HG03354 (cell line): ENCODE data around the gene FZD1.
"Not testable (repeated sequence)": the region's sequence is repeated elsewhere in the genome, so short reads cannot be mapped to it uniquely, and the experiment has no call there.

Experiments used
- ATAC-seq: cut with Tn5 transposase; IDR thresholded peaks from one replicate; pipeline ENCODE4 v1.9.1; 2021; ENCODE audit warnings: mild to moderate bottlenecking; ENCODE audit not compliant: unreplicated experiment, poor library complexity, severe bottlenecking

Gene FZD1

DNA sequence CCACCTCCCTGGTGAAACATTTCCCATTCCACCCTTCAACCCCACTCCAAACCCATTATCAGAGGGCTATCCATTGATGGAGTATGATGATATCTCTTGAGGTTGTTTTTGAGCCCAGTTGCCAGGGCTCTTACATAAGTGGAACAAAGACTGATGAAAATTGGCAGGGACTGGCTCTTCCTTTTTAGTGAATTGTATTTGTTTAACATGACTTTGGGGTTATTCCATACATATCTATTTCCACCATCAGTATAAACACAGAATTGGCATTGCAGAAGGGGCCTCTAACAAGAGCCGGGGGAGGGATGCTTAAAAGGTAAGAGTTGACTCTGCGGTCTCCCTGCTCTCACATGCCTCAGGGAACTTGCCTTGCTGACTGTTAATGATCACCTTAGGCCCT, 28.9 kb downstream of the FZD1 start:
- ATAC-seq = no peak

DNA sequence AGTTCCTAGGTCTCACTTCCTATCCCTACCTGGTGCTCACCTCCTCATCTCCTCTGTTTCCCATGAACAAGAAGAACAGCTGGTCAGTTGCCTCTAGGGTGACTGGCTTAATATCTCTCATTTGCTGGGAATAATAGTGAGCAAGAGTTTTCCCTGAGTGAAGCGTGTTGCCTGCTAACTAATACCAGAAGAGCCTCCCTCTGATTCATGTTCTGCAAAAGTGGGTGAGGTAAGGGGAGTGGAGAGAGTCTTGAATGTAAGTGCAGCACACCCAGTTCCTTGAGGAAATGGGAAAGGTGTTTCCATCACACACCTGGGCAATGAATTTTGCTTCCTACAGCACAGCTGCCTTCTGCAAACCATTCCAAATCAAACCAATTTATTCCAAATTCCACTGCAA, 29.6 kb downstream of the FZD1 start:
- no peak for ATAC-seq

DNA sequence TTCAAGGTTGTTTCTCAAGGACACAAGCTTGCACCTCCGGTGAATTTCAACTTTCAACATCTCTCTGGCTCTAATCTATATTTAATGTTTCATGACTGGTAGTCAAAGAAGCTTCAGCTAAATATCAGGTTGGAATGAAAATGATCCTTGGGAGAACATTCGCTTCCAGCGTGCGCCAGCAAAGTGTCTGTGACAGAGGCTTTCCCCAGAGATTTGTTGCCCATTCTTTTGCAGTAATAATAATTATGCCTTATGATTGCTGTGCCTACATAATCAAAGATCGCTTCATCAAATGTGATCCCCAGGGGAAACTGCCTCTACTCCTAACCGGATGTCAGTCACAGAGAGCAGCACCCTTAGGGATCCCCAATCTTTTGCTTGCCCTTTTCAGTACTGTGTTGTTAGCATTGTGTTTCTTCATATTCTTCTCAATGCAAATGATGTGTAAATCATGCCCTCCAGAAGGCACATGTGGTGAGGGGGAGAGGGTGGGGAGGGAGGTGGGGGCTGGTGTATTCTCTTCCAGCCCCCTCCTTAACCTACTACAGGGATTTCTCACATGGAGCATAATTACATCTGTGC, 30.5 kb downstream of the FZD1 start:
- no peak for ATAC-seq

DNA sequence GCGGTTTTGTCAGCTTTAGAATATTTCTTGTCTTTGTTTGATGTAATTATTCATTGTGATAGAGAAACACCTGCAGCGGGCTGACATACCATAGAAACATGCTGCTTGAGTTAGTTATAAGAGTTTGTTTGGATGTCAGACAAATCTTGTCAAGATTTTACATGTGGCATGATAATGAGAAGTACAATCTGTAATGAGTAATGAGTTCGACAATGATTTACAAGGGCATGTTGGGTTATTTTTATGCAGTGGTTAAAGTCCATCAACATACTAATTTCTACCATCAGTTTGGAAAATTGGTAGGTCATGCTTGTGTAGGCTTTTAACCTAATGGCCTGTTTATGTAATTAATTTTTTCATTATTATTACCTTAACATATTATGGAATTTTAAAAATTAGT, 31.3 kb downstream of the FZD1 start:
- no peak for ATAC-seq

DNA sequence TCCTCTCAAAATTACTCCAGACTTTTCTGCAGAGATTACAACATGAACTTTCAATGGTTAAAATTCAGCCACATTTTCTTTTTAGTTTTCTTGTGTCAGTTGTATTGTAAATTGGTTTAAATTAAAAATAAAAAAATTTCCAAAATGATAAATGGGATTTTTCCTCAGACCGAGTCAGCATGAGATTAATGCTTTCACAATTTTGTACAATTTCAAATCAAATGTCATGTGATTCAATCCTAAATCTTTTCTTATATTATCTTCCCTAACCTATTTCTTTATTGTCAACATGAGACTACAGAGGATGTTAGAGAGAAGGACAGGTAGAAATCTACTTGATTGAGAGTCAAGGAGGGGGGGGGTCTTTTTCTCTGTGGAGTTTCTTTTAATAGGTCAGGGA, 33.7 kb downstream of the FZD1 start:
- no peak for ATAC-seq

DNA sequence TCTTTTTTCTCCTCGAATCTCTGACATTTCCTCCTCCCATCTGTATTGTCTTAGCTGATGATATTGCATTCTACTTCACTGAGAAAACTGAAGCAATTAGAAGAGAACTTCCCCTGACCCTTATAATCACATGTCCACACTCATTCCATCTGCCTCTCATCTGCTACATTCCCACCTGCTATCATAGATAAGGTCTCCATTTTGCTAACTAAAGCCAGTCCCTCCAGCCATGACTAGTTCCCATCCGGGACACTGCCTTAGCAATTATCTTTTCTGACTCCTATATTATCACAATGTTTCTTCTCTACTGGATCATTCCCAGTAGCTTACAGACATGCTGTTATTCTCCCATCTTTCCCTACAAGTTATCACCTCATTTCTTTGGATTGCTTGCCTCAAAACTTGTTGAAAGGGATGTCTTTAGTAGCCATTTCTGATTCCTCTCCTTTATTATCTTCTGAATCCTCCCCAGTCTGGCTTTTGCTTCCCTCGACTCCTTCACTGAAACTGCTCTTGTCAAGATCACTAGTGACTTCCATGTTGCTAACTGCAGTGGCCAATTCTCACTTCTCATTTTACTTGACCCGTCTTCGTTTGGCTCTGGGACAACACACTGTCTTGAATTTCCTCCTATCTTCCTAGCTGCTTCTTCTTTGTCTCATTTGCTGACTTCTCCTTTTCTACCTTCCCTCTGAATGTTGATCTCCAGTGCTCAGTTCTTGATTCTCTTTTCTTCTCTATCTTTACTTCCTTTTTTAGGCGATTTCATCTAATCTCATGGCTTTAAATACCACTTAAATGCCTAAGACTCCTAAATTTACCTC, 35.9 kb downstream of the FZD1 start:
- no peak for ATAC-seq

GRCh38 chr7:91302794-91303193, 38.6 kb downstream of the FZD1 start:
- ATAC-seq = no peak

GRCh38 chr7:91306266-91306665, 42.0 kb downstream of the FZD1 start:
- no peak for ATAC-seq

DNA sequence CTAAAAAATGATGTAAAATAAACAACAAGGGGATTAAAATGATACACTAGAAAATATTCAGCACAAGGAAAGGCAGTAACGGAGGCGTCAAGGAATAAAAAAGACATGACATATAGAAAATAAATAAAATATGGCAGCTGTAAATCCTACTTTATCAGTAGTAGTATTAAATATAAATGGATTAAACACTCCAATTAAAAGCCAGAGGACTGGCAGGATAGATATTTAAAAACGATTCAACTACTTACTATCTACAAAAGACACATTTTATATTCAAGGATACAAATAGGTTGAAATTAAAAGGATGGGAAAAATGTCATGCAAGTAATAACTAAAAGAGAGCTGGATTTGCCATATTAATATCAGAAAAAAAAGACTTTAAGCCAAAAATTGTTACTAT, 43.2 kb downstream of the FZD1 start:
- ATAC-seq = no peak

- not testable (repeated sequence) for ATAC-seq
Observed at GRCh38 chr7:91308191-91308590, 44.0 kb downstream of the FZD1 start.

DNA sequence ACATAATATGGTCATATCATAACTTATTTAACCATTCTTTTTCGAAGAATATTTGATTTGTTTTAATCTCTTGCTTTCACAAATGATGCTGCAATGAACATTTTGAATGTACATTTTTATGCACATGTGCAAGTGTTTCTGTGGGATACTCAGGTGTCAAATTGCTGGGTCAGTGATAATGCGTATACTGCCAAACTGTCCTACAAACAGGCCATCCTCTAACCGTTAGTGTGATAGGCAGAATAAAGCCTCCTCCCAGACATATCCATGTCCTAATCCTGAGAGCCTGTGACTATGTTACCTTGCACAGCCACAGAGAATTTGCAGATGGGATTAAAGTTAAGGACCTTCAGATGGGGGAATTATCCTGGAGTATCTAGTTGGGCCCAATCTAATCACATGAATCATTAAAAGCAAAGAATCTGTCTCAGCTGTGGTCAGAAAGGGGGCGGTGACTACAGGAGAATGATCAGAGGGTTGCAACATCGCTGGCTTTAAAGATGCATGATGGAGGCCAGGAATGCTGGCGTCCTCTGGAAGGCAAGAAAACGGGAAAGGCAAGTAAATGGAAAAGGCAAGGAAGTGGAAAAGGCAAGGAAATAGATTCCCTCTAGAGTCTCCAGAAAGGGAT, 46.7 kb downstream of the FZD1 start:
- no peak for ATAC-seq

- ATAC-seq = no peak
Observed at GRCh38 chr7:91311839-91312238, 47.6 kb downstream of the FZD1 start.

DNA sequence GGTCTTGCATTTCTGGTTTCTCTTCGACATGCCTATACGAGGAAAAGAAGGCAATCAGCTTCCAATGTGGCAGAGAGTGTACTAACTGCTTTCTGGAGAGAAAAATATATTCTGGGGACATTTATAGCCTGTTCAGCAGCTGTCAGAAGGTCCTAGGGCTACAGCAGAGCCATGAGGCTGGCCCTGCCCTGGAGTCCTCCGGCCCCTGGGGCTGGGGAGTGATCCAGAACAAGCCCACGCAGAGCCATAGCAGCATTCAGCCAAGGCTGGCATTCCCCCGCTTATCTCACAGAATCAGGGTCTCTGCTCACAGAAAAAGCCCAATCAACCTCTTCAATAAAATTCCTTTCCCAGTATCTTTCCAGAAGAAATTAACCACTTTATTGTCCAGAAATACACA, 48.9 kb downstream of the FZD1 start:
- no peak for ATAC-seq

GRCh38 chr7:91314591-91315323, 50.5 kb downstream of the FZD1 start:
- ATAC-seq = no peak

- no peak for ATAC-seq
Observed at GRCh38 chr7:91316426-91316825, 52.2 kb downstream of the FZD1 start.

- no peak for ATAC-seq
Observed at GRCh38 chr7:91319351-91319750, 55.1 kb downstream of the FZD1 start.

GRCh38 chr7:91320366-91321078, 56.3 kb downstream of the FZD1 start:
- ATAC-seq = no peak
